Stomach smooth muscle (tissue), 2 donors: ENCODE results near the gene FERMT3.
A peak's percentile ranks its signal among the peaks of the same experiment; 100 is the strongest.

Experiments
- H3K27ac ChIP-seq: one replicate; pipeline ENCODE4 v1.7.0; 2013; ENCODE audit warnings: mild to moderate bottlenecking, low read length, inconsistent platforms
- H3K27me3 ChIP-seq, 2 donors: one replicate each; pipeline ENCODE4 v1.7.0; 2013; ENCODE audit warnings: low read length in 2 of 2; ENCODE audit not compliant: insufficient read depth in 2 of 2, control insufficient read depth in 1 of 2
- H3K36me3 ChIP-seq, 2 donors: one replicate each; pipeline ENCODE4 v1.7.0; 2013; ENCODE audit warnings: low read length in 2 of 2; ENCODE audit not compliant: control insufficient read depth in 2 of 2, insufficient read depth in 2 of 2
- H3K4me1 ChIP-seq: one replicate; pipeline ENCODE4 v1.7.0; 2013; ENCODE audit warnings: low read length; ENCODE audit not compliant: control insufficient read depth, insufficient read depth
- H3K4me3 ChIP-seq, 2 donors: one replicate each; pipeline ENCODE4 v1.7.0; 2013; ENCODE audit warnings: low read length in 2 of 2
- H3K9ac ChIP-seq, 2 donors: one replicate each; pipeline ENCODE4 v1.7.0; 2013; ENCODE audit warnings: low read length in 2 of 2, mild to moderate bottlenecking in 1 of 2
- H3K9me3 ChIP-seq, 2 donors: one replicate each; pipeline ENCODE4 v1.7.0; 2013; ENCODE audit warnings: low read length in 2 of 2; ENCODE audit not compliant: control insufficient read depth in 2 of 2
- donor health status: healthy.
- donor health status: Pancreatic carcinoma.

FERMT3 gene

GRCh38 chr11:64267207-64267945 lies 60.9 kb downstream of the FERMT3 start:
- peaks cover 9 to 20% of the 10 kb centered on the region in 2 donors for H3K36me3 ChIP-seq
- peaks cover 35% of the 10 kb centered on the region for H3K4me1 ChIP-seq
- H3K27ac ChIP-seq, result peak overlapping the region; percentile 96
- no peaks in the 10 kb centered on the region for H3K27me3 ChIP-seq
- no peak overlapping the region for H3K4me3 ChIP-seq
- no peaks in the 10 kb centered on the region for H3K9me3 ChIP-seq
- no peak overlapping the region for H3K9ac ChIP-seq

DNA sequence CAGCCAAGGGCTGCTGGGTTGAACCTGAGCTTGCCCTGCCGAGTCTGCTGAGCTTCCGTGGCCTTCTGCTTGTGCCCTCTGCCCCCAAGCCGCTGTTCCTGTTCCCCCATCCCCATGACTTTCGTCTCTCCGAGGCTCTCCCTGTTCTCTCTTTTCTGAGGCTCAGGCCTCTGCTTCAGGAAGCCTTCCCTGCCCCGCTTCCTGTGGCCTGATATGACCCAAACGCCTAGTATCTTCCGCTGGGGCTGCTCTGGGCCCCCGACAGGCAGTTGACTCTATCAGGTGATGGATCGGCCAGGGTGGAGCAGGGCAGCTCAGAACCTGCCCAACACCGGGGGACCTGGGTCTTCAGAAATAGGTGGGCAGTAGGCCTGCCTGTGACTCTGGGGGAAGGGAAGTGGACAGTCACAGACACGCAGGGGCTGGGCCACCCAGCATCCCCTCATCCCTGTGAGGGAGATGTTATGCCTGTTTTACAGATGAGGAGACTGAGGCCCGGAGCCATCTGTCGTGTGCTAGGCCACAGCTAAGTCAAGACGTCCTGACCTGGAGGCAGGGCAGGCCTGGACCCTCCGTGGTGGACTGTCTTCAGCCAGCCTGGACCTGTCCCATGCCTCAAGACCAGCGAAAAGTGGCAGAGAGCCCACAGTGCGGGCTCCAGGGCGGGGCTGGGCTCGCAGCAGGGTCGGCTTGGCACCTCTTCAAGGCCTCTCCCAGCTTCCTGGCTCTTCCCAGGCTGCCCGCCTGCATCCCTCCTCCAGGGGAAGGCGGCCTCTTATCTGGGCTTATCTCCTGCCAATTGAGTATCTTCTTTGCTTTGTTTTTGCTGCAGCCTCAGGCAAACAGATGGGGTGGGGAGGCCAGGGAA lies 61.7 kb downstream of the FERMT3 start:
- H3K27me3 ChIP-seq, result no peaks in the 10 kb centered on the region
- H3K9ac ChIP-seq, result peak overlapping the region; percentile 78 to 86
- peak overlapping the region; percentile 72 to 94 for H3K4me3 ChIP-seq
- peaks cover 35% of the 10 kb centered on the region for H3K4me1 ChIP-seq
- peak overlapping the region; percentile 96 for H3K27ac ChIP-seq
- no peaks in the 10 kb centered on the region for H3K9me3 ChIP-seq
- H3K36me3 ChIP-seq, result peaks cover 0 to 17% of the 10 kb centered on the region in 2 donors

DNA sequence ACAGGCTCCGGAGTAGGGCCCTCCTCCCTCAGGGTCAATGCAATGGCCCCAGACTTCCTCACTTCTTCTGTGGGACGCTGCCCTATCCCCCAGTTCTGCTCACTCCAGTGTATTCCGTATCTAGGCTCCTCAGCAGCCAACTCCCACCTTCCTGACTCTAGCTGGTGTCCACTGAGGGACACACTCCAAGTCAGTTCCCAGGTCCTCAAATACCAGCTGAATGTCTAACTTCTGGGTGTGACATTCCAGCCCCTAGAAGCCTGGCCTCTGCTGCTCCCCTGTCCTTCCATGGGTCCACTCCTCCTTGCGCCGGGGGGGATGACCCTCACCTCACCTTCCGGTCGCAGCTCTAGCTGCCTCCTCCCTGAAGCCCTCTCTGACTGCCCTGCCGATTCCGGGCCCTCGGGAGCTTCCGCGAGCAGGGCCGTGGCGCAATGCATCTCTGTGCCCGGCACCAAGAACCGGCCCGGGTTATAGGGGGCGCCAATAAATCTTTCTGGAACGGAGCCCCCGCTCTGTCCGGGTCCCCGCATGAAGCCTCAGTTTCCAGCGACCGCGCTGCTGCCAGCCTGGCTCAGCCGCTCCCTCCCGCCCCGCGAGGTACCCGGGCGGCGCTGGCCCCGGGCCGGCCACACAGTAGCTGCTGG lies 62.5 kb downstream of the FERMT3 start:
- Histone ChIP-seq H3K27me3 (no peaks in the 10 kb centered on the region), H3K4me1 (peaks cover 35% of the 10 kb centered on the region), H3K9ac (peak overlapping the region; percentile 78 to 86), H3K27ac (peak overlapping the region; percentile 96), H3K4me3 (peak overlapping the region; percentile 72 to 94), H3K36me3 (peaks cover 0 to 14% of the 10 kb centered on the region in 2 donors), H3K9me3 (no peaks in the 10 kb centered on the region)

- Histone ChIP-seq H3K27ac (peak overlapping the region; percentile 96), H3K9ac (peak overlapping the region; percentile 93 to 96), H3K9me3 (no peaks in the 10 kb centered on the region), H3K4me3 (peak overlapping the region; percentile 94 to 99), H3K36me3 (peaks cover 0 to 9% of the 10 kb centered on the region in 2 donors), H3K27me3 (no peaks in the 10 kb centered on the region), H3K4me1 (peaks cover 35% of the 10 kb centered on the region)
Observed at GRCh38 chr11:64269540-64270220, 63.2 kb downstream of the FERMT3 start.
